DLD1 (cell line): ENCODE results near the gene MYO16.
"Not testable (repeated sequence)": the region's sequence is repeated elsewhere in the genome, so short reads cannot be mapped to it uniquely, and the experiment has no call there.

Source experiments
- in situ Hi-C: cut with HindIII; loops from 2 replicates; pipeline ENCODE4 v1.10.0; 2017; ENCODE audit warnings: low sequenced_read_pairs

Gene MYO16

DNA sequence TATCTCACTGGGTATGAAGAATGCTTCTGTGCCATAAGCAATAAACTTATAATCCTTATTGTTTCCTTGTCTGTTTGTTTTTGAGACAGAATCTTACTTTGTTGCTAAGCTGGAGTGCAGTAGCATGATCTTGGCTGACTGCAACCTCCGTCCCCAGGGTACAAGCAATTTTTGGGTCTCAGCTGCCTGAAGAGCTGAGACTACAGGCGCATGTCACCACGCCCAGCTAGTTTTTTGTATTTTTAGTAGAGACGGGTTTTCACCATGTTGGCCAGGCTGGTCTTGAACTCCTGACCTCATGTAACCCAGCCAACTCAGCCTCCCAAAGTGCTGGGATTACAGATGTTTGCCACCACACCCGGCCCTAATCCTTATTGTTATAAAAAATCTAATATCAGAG lies 112.5 kb downstream of the MYO16 start:
- in situ Hi-C loops, result no loop called here

DNA sequence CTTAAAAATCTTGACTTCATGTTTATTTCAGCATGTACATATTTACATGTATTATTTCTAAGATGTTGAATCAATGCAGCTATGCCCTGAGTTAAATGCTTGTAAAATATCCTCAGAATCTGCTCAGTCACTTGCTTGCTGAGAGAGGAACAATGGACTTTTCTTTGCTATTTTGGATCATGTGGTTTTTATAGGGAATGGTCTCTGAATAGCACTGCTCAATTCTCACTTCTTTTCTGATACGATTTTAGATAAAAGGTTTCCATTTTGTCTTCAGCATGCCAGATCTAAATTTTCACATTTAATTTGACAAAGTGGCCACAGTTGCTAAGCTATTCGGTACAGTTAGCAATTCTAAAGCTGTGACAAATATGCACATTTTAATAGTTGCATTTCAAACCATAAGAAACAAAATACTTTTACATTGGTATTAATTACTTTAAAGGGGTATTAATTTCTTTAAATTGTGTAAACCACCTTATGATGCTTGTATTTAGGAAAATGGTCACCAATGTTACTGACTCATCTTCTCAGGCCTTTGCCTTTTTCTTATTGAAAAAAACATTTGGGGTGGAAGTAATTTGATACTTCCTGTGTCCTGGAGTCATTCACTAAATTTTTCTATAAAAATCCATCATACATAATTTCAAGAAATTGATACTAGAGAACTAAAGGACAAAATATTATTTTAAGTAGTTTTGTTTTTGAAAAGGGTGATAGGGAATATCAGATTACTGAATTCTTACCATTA lies 113.5 kb downstream of the MYO16 start:
- in situ Hi-C loops, result no loop called here

DNA sequence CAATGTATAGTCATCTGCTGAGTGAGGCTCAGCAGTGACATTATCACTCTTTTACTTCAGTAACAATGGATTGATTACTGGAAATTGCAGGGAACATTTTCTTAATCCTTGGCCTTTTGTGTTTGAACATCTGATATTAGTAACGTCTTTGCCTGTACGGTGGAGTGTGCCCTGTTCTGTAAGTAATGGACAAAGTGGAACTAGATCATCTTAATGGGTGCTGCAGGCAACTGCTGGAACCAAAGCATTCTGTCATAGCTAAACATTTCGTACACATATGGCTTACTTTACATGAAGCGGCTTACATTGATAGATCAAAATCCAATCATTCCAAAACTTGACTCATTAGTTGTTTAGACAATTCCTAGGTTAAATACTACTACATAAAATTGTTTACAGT lies 114.1 kb downstream of the MYO16 start:
- in situ Hi-C loops, result no loop called here

DNA sequence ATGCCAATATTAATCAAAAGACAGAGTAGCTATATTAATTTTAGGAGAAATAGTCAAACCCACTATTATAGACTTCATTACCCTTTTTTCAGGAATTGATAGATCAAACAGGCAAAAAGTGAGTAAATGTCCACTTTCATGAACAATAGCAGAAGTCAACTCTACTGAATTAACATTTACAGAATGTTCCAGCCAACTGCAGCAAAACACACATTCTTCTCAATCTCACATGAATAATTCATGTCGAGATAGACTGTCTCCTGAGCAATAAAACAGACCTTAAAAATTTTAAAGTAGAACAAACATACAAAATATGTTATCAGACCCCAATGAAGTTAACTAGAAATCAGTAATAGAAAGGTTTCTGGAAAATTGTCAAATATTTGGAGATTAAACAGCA lies 118.4 kb downstream of the MYO16 start:
- in situ Hi-C loops, result no loop called here

DNA sequence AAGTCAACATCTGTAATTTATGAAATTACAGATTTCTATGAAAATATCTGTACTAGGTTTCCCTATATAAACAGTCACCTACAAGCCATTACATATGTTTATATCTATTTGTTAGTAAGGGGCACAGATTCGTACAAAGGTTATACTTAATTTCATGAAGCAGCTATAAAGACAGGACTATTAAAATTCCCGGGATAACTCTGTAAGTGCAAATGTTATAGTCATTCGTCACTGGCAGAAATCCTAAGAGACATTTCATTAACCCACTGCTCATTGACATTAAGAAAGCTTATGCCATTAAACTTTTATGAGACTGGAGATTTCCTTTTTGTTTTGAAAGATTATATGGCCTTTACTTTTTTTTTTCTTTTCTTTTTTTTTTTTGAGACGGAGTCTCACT lies 122.9 kb downstream of the MYO16 start:
- in situ Hi-C loops, result no loop called here

DNA sequence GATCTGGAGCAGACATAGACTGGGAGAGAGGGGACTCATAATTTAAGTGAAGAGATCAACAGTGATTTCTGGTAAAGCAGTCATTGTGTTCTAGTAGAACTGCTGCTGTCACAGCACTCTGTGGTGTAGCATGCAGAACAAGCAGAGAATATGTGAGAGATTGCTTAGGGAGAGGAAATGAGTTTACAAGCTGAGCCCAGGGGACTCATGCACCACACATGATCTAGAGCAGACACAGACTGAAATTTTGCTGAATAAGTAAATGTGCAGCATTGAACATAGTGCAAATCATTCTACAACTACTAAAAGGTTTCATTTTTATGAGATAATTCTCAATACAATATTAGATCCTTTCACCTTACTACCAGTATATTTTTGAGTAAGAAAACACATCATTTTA lies 125.7 kb downstream of the MYO16 start:
- in situ Hi-C loops, result no loop called here

DNA sequence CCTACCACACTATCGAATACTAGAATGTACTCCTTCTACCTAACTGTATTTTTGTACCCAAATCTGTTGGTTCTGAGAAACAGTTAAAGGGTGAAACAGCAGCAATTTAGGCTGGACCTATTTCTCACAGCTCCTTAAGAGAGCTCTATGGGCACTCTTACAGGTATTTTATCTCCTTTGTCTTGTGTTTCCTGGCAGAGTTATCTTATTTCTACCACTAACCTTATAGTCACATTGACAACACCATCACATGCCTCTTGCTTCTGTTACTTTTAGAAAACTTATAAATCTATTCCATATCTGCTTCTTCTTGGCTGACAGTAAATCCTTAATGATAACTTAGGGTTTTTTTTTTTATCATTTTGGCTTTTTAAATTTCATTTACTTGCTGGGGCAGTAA lies 130.7 kb downstream of the MYO16 start:
- in situ Hi-C loops, result no loop called here

DNA sequence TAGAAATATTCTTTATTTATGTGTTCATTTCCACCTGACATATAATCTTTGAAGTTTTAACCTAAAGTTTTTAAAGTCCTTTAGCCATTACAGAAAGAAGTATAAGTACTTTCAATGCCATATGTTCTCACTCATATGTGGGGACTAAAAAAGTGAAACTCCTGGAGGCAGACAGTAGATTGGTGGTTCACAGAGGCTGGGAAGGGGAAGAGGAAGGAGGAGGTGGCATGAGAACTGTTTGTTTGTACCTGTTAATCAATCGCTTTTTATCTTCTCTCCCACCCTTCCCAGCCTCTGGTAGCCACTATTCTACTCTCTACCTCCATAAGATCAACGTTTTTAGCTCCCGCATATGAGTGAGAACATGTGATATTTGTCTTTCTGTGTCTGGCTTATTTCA lies 131.1 kb downstream of the MYO16 start:
- in situ Hi-C loops, result no loop called here

DNA sequence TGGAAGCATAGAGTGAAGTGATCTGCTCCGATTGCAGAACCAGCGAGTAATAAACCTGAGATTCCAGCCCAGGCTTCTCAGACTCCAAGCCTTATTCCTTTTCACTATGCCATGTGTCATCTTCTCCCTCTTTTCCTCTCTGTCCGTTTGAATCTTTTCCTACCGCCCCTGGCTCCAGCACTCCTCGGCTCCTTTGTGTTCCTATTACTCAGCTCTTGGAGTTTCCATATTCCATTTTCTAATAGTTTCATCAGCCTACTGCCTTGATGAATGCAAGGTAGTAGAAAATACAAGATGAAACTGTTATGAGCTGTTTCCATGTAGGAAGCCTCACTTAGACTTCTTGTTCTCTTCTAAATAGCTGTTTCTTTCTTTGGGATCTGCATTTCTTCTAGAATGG lies 138.6 kb downstream of the MYO16 start:
- in situ Hi-C loops, result no loop called here

DNA sequence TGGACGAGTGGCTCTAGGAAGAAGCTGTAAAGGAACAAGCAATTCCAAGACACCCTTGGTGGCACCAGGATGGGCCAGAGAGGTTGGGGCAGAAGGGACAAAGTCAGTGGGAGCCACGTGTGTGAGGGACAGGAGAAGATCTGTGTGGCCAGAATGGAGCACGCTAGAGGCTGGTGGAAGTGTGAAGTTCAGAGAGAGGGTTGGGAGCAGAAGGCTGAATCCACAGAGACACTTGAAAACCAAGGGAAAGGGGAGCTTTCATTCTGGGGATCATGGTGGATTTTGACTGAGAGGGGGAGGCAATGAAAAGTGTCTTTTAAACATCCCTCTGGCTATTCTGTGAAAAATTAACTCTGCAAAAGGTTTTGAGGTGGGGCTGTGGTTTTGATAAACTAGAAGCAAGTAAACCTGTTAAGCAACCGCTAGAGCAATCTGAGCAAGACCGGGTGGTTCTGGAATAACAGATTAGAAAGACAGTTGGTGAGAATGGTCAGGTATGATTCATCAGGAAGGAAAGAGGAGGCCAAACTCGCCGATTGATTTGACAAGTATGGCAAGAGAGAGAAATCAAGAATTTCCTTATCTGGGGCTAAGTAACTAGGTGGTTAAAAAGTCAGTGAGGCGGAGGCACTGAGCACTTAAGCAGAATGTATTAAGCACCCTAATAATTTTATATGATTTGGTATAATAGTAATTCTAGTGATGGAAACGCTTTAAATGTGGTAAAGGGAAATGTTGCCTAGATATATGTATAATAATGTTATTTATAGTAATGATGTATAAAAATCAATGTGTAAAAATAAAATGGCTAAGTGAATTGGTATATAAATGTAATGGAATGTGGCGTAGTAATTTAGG lies 140.0 kb downstream of the MYO16 start:
- in situ Hi-C loops, result no loop called here

DNA sequence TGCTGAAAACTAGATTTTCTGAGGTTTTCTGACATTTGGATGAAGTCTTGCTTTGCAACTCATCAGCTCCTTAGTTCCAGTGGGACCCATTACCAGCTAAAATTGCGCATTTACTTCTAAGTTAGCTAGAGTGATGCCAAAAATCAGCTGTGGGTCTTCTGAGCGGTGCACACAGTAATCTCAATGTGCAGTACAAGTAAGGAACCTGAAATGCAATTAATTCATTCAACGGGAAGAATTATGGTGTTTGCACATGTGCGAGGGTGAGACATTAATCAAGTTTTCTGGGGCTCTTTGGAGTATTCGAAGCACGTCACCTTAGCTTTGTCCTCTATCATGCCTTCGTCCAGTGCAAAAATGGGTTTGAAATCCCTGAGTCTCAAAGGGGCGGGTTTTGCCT lies 146.2 kb downstream of the MYO16 start:
- in situ Hi-C loops, result no loop called here

DNA sequence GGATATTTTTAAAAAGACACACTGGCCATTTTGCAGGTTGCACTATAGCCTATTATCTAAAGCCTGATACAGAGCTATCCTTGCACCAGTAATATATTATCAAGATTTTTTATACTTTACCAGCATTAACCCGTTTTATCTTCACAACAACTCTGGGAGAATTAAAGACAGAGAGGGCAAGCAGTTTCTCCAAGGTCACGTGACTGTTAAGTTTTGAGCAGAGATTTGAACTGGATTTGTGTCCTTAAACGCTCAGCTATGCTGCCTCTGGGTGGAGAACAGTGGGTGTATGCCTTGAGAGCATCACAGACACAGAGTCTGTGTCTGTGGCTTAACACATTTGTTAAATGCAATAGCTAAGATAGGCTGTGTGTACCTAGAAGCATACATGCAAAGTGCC lies 147.2 kb downstream of the MYO16 start:
- in situ Hi-C loops, result no loop called here

DNA sequence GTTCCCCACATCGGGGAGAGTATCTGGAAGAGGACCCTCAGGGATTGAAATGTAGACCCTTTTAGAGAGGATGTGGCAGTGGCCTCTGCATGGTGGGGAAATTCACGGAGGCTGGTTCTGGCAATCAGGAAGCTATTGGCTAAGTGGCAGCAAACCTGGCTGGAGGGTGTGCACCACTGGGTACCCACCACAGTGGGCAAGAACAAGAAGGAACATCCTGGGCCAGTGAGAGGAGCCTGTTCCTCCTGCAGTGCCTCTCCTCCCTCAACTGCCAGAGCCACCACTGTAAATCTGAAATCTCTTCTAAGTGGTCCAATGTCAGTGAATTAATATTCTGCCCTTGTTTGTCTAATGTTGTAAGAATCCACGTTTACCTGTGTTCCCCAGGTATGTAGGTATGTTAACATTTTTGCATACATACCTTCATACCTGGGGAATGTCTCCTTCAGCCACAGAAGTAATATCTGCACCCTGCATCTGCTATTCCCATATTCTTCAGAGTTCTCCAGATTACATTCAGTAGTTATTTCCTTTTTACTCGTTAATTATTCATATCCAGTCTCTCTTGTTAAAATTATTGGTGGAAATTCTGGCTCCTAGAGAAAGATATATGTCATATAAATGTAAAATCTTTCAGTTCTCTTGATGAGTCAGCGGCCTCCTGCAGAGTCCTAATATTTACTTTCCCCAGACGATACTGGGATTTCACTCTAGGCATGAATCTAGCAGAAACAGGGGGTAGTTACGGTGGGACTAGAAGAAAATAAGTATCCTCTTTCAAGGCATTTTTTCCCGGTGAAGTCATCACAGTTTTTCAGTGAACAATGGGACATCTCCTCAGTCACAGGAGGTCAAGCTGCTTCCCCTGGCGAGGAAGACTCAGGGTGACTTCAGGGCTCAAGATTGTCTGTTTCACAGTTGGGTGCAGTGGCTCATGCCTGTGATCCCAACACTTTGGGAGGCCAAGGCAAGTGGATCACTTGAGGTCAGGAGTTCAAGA lies 148.3 kb downstream of the MYO16 start:
- in situ Hi-C loops, result no loop called here

DNA sequence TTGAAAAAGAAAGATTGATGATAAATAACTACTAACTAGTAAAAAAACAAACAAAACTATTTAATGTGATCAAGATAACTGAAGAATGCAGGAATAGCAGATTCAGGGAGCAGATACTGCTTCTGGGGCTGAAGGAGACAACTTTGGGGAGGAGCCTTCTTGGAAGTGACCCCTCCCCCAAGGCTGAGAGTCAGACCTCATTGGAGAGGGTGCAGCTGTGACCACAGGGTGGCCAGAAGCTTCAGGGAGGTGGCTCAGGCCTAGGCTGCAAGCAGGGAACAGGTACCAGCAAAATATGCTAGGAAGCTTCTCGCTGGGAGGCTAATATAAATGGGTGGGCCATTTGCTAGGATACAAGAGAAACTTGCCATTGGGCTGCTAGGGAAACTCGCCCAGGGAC lies 149.9 kb downstream of the MYO16 start:
- in situ Hi-C loops, result no loop called here

DNA sequence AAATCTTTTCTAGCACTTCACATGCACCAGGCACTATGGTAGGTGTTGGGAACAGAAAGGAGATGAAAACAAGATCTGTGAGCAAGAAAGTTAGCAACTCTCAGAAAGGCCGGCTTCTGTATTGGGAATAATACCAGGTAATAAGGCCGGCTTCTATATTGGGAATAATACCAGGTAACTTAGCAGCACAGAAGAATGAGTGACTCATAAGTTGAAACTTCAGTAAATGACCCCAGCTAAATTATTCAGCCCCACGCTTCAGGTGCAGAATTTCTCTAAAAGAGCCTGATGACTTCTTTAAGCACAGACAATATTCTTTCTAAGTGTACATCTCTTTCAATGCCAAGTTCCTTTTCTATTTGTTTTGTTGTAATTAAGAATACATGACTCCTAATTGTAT lies 151.3 kb downstream of the MYO16 start:
- in situ Hi-C loops, result no loop called here

DNA sequence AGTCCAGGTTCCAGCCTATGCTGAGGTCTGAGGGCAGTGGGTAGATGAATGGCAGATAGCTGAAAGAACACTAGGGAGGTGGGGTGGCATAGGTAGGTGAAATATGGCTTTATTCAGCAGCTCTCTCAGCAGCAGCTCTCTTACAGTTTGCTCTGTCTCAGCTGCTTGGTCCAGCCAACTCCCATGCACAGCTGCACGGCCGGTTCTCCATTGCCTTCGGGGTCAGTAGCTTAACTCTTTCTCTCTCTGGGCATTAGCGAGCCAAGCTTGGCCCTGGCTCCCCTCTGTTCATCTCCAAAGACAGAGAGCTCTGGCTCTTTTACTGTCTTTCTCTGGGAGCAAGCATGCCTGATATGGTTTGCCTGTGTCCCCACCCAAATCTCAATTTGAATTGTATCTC lies 151.9 kb downstream of the MYO16 start:
- in situ Hi-C loops, result no loop called here

DNA sequence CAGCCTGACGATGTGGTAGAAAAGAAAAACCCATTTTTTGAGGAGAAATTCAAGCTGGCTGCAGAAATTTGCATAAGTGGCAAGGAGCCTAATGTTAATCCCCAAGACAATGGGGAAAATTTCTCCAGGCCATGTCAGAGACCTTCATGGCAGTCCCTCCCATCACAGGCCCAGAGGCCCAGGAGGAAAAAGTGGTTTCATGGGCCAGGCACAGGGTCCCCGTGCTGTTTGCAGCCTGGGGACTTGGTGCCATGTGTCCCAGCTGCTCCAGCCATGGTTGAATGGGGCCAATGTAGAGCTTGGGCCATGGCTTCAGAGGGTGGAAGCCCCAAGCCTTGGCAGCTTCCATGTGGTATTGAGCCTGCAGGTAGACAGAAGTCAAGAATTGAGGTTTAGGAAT lies 153.1 kb downstream of the MYO16 start:
- in situ Hi-C loops, result not testable (repeated sequence)

DNA sequence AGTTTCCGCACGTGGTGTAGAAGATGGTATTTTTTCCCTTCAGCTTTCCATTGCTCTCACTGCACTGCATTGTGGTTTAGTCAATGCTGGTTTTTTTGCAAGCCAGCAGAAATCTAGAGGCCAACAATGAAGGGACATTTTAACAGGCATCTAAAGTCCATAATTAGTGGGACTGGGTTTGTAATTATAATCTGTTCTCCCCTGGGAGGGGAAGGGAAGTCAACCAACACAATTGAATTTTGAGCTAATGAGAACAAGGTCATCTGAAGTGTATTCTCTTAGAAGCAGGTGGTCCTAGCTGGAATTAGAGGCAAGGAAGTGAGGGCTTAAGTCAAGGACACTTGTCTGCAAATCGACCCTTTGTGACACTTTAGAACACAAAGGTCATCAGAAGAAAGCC lies 156.4 kb downstream of the MYO16 start:
- in situ Hi-C loops, result no loop called here

DNA sequence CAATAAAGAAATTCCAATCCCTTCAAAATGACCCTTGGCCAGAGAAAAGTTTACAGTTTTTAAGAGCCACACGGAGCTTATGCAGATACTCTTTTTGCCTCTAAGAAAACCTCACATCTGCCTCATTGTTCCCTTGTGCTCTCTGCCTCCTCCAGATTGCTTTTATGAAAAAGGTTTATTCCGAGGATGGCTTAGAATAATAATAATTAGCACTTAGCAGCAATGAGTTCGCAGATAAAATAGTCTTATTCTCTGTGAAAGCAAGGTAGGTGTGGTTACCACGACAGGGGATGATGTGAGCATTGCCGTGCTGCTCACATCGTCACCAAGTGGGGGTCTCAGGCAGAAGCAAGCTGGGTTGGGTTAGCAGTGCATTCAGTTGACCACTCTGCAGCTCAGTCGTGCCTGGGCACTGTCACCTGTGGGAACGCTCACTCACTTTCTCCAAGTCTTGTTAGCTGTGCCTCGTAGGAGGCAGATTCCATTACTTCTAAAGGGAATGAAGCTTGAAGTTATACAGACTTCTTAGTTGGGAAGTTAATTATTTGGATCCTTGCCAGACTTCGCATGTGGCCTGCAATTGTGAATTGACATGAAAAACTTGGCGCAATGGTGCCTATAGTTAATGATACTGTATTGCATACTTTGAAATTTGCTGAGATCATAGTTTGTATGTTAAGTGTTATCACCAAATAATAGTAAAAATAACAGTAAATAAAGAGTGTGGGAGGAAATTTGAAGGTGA lies 157.2 kb downstream of the MYO16 start:
- in situ Hi-C loops, result no loop called here

DNA sequence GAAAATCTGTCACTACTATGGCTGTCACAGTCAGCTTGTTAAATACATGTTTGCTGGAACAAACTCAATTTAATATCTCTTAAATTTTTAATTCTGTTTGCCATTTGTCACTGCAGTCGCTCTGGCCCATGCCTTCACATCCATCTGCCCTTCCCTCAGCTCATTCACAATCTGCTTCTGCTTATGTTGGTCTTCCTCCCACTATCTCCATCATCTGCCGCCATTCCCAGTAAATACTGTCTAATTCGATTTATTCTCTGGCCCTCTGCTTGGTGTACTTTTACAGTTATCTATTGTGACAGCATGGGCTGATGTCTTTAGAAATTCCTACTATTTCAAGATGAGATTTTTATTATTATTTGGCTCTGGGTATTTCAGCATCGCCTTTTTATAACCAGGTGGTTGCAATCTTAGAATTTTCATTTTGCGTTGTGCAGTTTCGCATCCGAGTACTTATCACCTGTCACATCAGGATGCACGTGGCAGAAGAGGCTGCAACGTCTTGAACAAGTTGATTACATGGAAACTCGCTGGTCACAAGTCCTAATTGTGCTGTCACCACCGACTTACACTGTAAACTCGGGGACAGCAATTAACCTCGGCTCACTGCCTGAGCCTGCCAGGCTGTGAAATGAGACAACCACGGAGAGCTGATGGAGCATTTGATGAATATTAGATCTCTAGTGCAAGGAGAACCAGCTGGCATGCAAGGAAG lies 158.4 kb downstream of the MYO16 start:
- in situ Hi-C loops, result no loop called here
